HG03457 (cell line): Measurements from ENCODE around the gene ITIH1.

ENCODE experiments used
- ATAC-seq: cut with Tn5 transposase; IDR thresholded peaks from one replicate; pipeline ENCODE4 v1.9.1; 2021; ENCODE audit warnings: moderate number of reproducible peaks; ENCODE audit not compliant: unreplicated experiment

Gene ITIH1

DNA sequence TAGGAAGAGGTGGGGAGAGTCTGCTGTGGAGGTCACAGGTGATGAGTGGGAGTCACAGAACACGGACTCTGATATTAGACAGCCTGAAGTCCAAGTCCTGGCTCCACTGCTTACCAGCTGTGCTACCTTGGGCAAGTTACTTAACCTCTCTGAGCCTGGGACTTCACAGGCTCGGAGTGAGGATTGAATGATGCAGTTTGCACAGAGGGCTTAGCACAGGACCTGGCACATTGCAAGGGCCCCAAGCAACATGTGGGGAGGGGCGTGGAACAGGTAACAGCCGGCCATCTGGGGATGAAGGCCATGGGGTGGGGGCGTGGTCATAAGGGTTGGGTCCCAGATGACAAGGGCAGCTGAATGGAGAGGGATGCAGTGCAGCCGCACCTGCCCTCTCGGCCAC, 12.9 kb downstream of the ITIH1 start:
- no peak for ATAC-seq

DNA sequence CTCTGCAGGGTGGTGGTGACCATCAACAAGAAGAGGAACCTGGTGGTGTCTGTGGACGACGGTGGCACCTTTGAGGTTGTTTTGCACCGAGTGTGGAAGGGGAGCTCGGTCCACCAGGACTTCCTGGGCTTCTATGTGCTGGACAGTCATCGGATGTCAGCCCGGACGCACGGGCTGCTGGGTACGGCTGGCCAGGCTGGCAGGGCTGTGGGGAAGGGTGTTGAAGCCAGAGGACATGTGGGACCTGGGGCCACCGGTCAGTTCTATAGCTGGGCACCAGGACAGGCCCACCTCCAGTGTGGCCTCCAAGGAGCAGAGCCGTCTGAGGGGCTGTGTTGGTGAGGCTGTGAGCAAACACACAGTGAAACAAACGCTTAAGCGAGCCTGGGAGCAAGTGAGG, 13.3 kb downstream of the ITIH1 start:
- no peak for ATAC-seq

DNA sequence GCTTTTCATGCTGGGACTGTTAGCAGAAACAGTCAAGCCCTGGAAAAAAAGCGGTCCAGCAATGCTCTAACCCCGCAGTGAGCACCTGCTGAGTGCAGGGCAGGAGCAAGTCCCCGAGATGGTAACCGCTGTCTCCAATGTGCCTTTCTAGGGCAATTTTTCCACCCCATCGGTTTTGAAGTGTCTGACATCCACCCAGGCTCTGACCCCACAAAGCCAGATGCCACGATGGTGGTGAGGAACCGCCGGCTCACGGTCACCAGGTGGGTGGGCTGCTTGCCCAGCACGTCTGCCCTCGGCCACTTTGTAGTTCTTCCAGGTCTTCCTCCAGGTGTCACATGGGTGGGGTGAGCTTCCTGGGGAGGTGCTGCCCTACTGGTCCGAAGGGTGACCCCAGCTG, 14.0 kb downstream of the ITIH1 start:
- ATAC-seq: no peak

DNA sequence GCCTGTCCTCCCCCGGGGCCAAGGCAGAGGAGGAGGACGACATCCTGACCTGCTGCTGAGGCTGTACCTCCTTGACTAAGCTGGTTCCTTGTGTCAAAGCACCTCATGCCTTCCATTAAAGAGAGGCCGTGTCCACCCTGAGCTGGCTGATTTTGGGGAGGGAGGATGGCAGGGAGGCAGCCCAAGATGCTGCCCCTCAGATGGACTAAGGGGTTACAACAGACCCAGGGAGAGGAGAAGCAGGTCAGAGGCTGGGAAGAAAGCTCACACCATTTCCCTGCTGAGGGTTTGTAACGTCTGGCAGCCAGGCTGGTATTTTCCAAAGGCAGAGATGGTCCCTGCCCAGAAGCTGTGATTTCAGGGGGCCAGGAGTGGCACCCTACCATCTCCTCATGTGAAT, 14.5 kb downstream of the ITIH1 start:
- ATAC-seq: no peak

DNA sequence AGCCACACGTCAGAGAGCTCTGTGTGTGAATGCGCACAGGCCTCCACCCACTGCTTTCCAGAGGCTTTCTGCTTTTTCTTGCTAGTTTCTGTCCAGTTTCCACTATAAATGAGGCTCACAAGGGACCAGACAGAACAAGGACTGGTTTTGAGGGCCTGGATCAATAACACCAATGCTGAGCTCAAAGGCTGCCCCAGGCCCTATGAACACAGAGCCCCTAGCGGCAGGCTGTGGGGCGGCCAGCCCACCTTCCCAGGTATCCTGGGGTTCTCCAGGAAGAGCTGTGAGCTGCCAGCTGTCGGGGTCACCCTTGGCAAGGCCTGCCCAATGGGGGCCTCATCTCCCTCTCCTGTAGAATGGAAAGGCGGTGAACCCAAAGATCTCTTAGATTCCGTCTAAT, 15.0 kb downstream of the ITIH1 start:
- no peak for ATAC-seq

- ATAC-seq: no peak
These were observed 15.7 kb downstream of the ITIH1 start for GRCh38 chr3:52792961-52793695.

DNA sequence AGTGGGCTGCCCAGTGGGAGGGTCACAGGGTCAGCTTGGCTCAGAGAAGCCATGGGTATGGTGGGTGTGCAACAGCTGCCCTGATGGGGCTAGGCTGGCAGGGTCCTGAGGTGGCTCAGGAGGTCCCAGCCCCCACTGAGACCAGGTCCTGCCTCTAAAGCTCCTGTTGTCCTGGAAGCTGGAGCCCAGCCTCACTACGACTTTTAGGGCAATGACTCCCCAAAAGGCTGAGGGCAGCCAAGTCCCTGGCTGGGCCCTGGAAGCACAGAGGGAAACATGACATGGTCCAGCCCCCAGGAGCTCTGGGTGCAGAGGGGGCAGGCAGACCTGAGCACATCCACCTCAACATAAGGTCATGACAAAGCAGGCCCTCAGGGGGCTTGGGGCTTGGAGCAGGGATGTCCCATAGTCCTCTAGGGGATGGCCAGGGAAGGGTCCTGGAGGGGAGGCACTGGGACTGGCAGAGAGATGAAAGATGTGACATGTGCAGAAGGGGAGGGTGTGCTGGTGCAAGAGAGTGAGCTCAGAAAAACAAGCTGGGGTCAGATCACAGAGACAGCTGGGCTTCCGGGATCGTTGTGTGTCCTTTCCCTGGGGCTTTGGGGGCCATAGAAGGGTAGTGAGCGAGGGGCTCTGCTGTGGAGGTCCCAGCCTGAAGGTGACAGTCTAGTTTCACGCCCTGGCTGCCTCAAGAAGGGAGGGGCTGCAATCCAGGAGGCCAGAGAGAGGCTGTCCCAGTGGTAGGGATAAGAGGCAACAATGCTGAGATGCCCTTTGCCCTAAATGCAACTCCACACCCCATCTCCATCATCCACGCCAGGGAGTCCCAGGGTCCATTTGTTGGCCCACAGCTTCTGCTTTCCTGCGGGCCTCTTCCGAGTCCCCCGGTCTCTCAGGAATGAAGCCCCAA, 16.6 kb downstream of the ITIH1 start:
- no peak for ATAC-seq

- no peak for ATAC-seq
These were observed 17.3 kb downstream of the ITIH1 start, which contains the start of gene ITIH3 for GRCh38 chr3:52794612-52795099. Gene ITIH3, plus strand, starts transcription at chr3:52794796. Its CDS starts 8 bp downstream, at chr3:52794804.

DNA sequence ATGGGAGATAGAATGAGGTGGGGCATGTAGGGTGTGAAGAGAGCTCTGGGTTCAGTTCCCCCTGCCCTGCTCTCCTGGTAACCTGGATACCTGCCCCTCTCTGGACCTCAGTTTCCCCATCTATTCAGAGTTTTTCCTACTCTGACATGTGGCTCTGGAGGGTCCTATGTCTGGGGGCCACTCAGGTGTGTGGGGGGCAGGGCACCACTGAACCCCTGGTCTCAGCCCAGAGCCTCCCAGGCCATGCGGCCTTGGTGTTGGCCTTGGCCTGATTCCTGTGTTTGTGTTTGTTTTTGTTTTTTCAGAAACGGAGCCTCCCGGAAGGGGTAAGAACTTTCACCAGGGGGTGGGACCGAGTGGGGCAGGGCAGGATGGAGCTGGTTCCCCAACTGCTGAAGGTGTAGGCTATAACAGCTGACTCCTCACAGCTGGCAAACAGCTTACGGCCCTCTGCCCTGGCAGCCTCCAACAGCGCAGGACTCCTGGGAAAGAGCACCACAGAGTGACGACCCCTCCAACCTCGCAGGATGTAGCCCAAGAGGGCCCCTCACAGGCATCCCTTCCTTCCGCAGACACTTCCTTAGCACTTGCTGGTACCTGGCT, 18.0 kb downstream of the ITIH1 start:
- no peak for ATAC-seq

- no peak for ATAC-seq
These were observed 19.0 kb downstream of the ITIH1 start for GRCh38 chr3:52796411-52796810.

- no peak for ATAC-seq
These were observed 21.1 kb downstream of the ITIH1 start for GRCh38 chr3:52798376-52798977.

- no peak for ATAC-seq
These were observed 21.6 kb downstream of the ITIH1 start for GRCh38 chr3:52798978-52799476.

- ATAC-seq: no peak
These were observed 22.7 kb downstream of the ITIH1 start for GRCh38 chr3:52800079-52800478.

DNA sequence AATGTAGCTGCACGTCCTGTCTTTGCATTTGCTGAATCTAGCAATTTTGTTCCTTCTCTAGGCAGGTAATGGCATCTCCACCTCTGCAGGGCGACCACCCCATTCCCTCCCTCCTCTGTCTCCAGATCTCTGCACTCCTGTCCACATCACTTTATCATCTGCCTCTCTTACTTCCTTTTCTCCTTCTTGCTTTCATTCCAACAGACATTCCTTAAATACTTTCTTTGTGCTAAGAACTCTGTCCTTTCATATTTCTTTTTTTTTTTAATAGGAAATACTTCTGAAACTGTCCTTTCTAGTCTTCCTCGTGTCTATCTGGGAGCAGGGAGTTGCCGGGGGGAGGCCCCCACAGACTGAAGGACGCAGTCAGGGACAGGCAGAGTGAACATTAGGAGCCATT, 24.4 kb downstream of the ITIH1 start:
- ATAC-seq: no peak

- no peak for ATAC-seq
These were observed 28.1 kb downstream of the ITIH1 start for GRCh38 chr3:52805270-52806039.

GRCh38 chr3:52809149-52809548, 31.8 kb downstream of the ITIH1 start:
- no peak for ATAC-seq

GRCh38 chr3:52809662-52810377, 32.4 kb downstream of the ITIH1 start:
- no peak for ATAC-seq

DNA sequence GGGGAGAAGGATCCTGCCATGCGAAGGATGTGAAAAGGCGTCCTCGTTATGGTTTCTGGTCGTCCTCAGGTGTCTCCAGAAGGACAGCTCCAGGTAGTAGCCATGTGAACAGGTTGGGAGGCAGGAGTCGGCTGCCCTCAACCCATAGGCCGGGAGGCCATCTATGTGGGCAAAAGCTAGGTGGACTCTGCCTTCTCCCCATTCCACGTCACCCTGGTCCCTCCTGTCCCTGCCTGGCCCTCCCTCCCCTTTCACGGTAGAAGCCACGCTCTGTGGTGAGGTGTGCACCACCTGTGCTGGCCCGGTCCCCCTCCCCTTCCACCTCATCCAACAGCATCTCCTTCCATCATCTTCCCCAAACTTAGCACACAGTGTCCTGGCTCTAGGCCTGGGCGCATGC, 33.5 kb downstream of the ITIH1 start:
- no peak for ATAC-seq

DNA sequence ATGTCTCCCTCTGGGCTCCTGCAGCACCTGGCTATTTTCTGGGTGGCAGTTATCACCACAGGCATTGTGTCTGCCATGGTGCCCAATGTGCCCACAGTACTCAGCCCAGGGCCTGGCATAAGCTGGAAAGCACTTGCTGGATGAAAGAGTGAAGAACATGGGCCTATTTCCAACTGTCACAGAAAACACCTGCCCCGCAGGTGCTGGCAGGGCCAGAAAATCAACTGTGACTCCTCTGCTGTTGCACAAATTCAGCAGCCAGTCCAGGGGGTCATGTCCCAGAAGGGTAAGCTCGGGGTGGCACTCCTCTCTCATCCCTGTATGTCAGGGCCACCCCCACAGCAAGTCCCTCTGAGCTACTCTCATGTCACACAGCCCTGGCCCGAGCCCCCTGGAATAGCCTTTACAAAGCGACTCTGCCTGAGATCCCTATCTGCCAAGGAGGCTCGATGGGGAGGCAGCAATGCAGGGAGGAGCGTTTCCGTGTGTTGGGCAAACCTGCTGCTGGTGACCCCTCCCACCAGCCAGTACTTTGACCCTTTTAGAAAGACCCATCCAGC, 34.1 kb downstream of the ITIH1 start:
- no peak for ATAC-seq
